Heart left ventricle (tissue), 16 donors: ENCODE data around the gene PAXX. TPM values are rescaled to one million over a fixed set of nuclear protein-coding genes. Genes with fewer than 3 reads are reported as not detected.

Experiments used
- ATAC-seq, 4 donors: fragments of 200-7000 bp; cut with Tn5 transposase; one replicate each; pipeline ENCODE4 v1.9.1; 2020 to 2022; ENCODE audit warnings: moderate library complexity in 4 of 4, mild to moderate bottlenecking in 3 of 4, moderate number of reproducible peaks in 1 of 4
- DNase-seq, 5 donors: peaks; one replicate each; pipeline ENCODE4 v3.0.0-alpha.2; 2020
- H3K27ac ChIP-seq, 12 donors: fragments of 200-600 bp; sonication (generic) in 4 of 12; one replicate each; pipeline versions ENCODE4 v1.5.0 to v1.8.0; 2016 to 2022; ENCODE audit warnings: mild to moderate bottlenecking in 2 of 12
- H3K27me3 ChIP-seq, 9 donors: fragments of 200-600 bp; sonication (generic) in 2 of 9; one replicate each; pipeline versions ENCODE4 v1.5.1 to v1.8.0; 2016 to 2022; ENCODE audit warnings: mild to moderate bottlenecking in 3 of 9
- H3K36me3 ChIP-seq, 9 donors: fragments of 200-600 bp; sonication (generic) in 2 of 9; one replicate each; pipeline versions ENCODE4 v1.5.0 to v1.8.0; 2018 to 2022; ENCODE audit warnings: mild to moderate bottlenecking in 2 of 9
- H3K4me1 ChIP-seq, 12 donors: fragments of 200-600 bp; sonication (generic) in 4 of 12; one replicate each; pipeline versions ENCODE4 v1.5.0 to v1.8.0; 2016 to 2022; ENCODE audit warnings: mild to moderate bottlenecking in 3 of 12
- H3K4me3 ChIP-seq, 12 donors: fragments of 200-600 bp; sonication (generic) in 4 of 12; one replicate each; pipeline versions ENCODE4 v1.5.0 to v1.8.0; 2017 to 2022; ENCODE audit warnings: mild to moderate bottlenecking in 9 of 12, moderate library complexity in 4 of 12
- H3K9me3 ChIP-seq, 12 donors: fragments of 200-600 bp; sonication (generic) in 4 of 12; one replicate each; pipeline versions ENCODE4 v1.5.0 to v1.8.0; 2016 to 2022; ENCODE audit warnings: mild to moderate bottlenecking in 1 of 12
- CTCF ChIP-seq, 12 donors: fragments of 200-600 bp; sonication (generic) in 4 of 12; IDR thresholded peaks; one replicate each; pipeline versions ENCODE4 v1.5.0 to v1.8.0; 2018 to 2022; ENCODE audit warnings: antibody characterized with exemption in 12 of 12, mild to moderate bottlenecking in 5 of 12
- POLR2A ChIP-seq, 2 donors: fragments of 450-650 bp; IDR thresholded peaks; one replicate each; pipeline ENCODE4 v1.6.1; 2017; ENCODE audit warnings: antibody characterized with exemption in 2 of 2, mild to moderate bottlenecking in 2 of 2, moderate library complexity in 2 of 2
- WGBS, 4 donors: extraction: QIAGEN DNeasy Blood & Tissue Kit in 2 of 4; methylation state at CpG; one replicate each; pipeline versions ENCODE4 v1.1.5 to v1.1.7; 2013 to 2018; 5-methylcytosine and 5-hydroxymethylcytosine counted together
- intact Hi-C, 10 donors: fragments of 100-400 bp; cut with DNase I; formaldehyde crosslinking; loops; one replicate each; pipeline versions ENCODE4 v1.11.1 to v1.14.2; 2022
- polyA plus RNA-seq, 2 donors: library from polyadenylated mRNA; stranded (reverse); fragments of 200-250 nt; gene quantifications; one replicate each; pipeline ENCODE4 v1.2.3, GENCODE V29; 2013
- total RNA-seq, 9 donors: library from RNA; depleted of rRNA in 2 of 9; stranded (reverse); fragments of >200 nt in 2 of 9; fragmentation: NEBNext Ultra II Directional in 3 of 9; extraction: Animal tissue kit (Norgen Biotek cat#: 25700) in 3 of 9; gene quantifications; one replicate each; pipeline versions ENCODE4 v1.1.0 to v1.2.4, GENCODE V29; 2016 to 2023
- donor health status: ischemic (EF 13 %, LVEDD 7.1; RV severe dilation, severe dysfunction).
- donor health status: healthy with polysubstance abuse.
- donor health status: DM: no; HTN: yes; CAD: no.
- donor health status: DM: no; HTN: no; CAD: no.
- donor health status: ischemic (EF 25% LVEDD 6.9; RV normal size, moderate dysfunction).
- donor health status: ischemic (EF 25% LVEDD 5.7; RV mildly dilated, moderate dysfunction).
- donor health status: healthy.
- donor health status: DM: yes; HTN: yes; CAD: no.
- donor health status: ischemic (EF 35%, LVEDD 5.7; RV mildly dilated, moderate dysfunction).
- donor health status: nonischemic (EF 11% LVEDD 7.7; RV severe dilation, severe dysfunction).
- donor health status: DM: yes; HTN: yes; CAD: no.
- donor health status: PGD.
- donor health status: ischemic (EF 29% LVEDD 5.4; RV normal size, mild dysfunction).
- donor health status: nonischemic (EF 23%, LVEDD 6.1; RV moderate dilation, normal function).

Gene PAXX
- total and polyA plus RNA-seq, 11 donors, result 15.0 to 57.3 (median 20.9) TPM

DNA sequence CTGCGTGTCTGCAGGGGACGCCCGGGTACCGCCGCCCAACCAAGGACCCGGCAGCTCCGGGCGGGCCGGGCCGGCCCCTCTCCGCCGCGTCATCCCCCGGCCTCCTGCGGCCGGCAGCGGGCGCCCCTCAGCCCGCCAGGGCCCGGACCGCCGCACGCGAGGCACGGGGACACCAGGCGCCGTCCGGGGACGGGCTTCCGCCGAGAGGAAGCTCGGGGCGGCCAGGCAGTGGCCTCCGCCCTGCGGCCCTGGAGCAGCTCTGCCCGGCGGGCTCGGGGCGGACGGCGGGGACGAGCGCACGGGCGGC is 48.1 kb upstream of the PAXX start:
- peaks cover 7 to 67% (median 37%) of the 10 kb centered on the region in 12 donors for H3K4me1 ChIP-seq
- intact Hi-C loops, result loop anchor here in 9 of 10 donors (1.0 to 5.0 kb wide), 15 partner anchors 42 to 153 kb away; partner anchors contain the start of genes PHPT1 (in 5 of the 9), TMEM141 (in 5 of the 9), EDF1 (in 4 of the 9) and MAMDC4 (in 2 of the 9)
- peak overlapping the region; percentile 67 to 97 (median 92) for H3K4me3 ChIP-seq
- H3K27ac ChIP-seq, result peak overlapping the region; percentile 90 to 98 (median 97)
- TF ChIP-seq POLR2A (IDR thresholded peaks at IDR 0.05), result no peak
- peak in 1 of 12 donors; percentile 46 for TF ChIP-seq CTCF (IDR thresholded peaks at IDR 0.05)
- 0 to 3% (median 1%) methylated on average over 8 to 45 of the region's 45 CpGs for WGBS, 4 donors
- H3K9me3 ChIP-seq, result no peaks in the 10 kb centered on the region
- ATAC-seq (peak in 3 of 4 donors; percentile 3 to 15 (median 15)), DNase-seq (no peak)
- H3K27me3 ChIP-seq, result no peaks in the 10 kb centered on the region
- H3K36me3 ChIP-seq, result peaks cover 7 to 42% (median 32%) of the 10 kb centered on the region in 9 donors

GRCh38 chr9:136944519-136945332 is 47.5 kb upstream of the PAXX start, which contains the start of the genes C8G and FBXW5:
TSS of gene C8G (plus strand) at chr9:136945243. CDS start at chr9:136945321, 78 bp downstream.
TSS of gene FBXW5 (minus strand) at chr9:136944738. CDS start at chr9:136944083, 655 bp downstream.
- Histone ChIP-seq H3K27me3 (no peaks in the 10 kb centered on the region), H3K4me1 (peaks cover 7 to 70% (median 40%) of the 10 kb centered on the region in 12 donors), H3K36me3 (peaks cover 7 to 37% (median 32%) of the 10 kb centered on the region in 9 donors), H3K4me3 (peak within 1 kb of the TSS; percentile 67 to 97 (median 92)), H3K9me3 (no peaks in the 10 kb centered on the region), H3K27ac (peak within 1 kb of the TSS; percentile 90 to 98 (median 97))
- DNase-seq, result peak; percentile 96 to 99 (median 97)
- ATAC-seq, result peak; percentile 23 to 72 (median 67)
- WGBS, 4 donors, result 4 to 18% (median 5%) methylated on average over 13 to 74 of the region's 74 CpGs
- peak; percentile 59 to 84 for TF ChIP-seq POLR2A (IDR thresholded peaks at IDR 0.05)
- TF ChIP-seq CTCF (IDR thresholded peaks at IDR 0.05), result peak; percentile 90 to 100 (median 98)
- intact Hi-C loops, result loop anchor here (1.0 to 5.0 kb wide), 21 partner anchors 38 to 154 kb away; partner anchors contain the start of genes TMEM141 (in 6 of the 10), PHPT1 (in 5 of the 10), EDF1 (in 4 of the 10) and PAXX (in 4 of the 10)

DNA sequence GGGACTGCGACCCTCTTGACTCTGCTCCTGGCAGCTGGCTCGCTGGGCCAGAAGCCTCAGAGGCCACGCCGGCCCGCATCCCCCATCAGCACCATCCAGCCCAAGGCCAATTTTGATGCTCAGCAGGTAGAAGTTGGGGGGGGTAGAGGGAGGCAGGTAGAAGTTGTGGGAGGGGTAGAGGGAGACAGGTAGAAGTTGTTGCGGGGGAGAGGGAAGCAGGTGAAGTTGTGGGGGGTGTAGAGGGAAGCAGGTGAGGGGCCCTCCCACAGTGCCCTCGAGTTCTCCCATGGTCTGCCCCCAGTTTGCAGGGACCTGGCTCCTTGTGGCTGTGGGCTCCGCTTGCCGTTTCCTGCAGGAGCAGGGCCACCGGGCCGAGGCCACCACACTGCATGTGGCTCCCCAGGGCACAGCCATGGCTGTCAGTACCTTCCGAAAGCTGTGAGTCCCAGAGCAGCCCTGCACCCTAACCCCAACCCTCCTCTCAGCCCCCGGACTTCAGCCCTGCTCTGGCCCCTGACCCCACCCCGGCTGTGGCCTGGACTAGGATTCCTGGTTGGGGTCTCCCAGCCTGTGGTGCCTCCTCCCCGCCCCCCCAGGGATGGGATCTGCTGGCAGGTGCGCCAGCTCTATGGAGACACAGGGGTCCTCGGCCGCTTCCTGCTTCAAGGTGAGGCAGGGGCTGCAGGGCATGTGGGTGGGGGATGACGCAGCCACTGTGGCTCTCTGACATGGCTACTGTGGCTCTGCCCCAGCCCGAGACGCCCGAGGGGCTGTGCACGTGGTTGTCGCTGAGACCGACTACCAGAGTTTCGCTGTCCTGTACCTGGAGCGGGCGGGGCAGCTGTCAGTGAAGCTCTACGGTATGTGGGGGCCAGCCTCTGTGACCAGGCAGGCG is 46.6 kb upstream of the PAXX start:
- H3K4me3 ChIP-seq, result no peak overlapping the region
- H3K4me1 ChIP-seq, result peaks cover 7 to 70% (median 40%) of the 10 kb centered on the region in 12 donors
- TF ChIP-seq POLR2A (IDR thresholded peaks at IDR 0.05) (no peak), CTCF (IDR thresholded peaks at IDR 0.05) (no peak)
- intact Hi-C loops, result loop anchor here (2.0 to 5.0 kb wide), 11 partner anchors 37 to 155 kb away; partner anchors contain the start of genes PAXX (in 3 of the 10), PHPT1 (in 2 of the 10), TMEM141 (in 2 of the 10) and ABCA2 (in 1 of the 10)
- H3K36me3 ChIP-seq, result peaks cover 6 to 28% (median 26%) of the 10 kb centered on the region in 9 donors
- H3K27me3 ChIP-seq, result no peaks in the 10 kb centered on the region
- no peaks in the 10 kb centered on the region for H3K9me3 ChIP-seq
- DNase-seq (peak in 1 of 5 donors; percentile 67), ATAC-seq (no peak)
- 88 to 91% (median 90%) methylated on average over 15 to 30 of the region's 30 CpGs for WGBS, 4 donors
- H3K27ac ChIP-seq, result no peak overlapping the region
